Activated B cell treated with CpG ODN at 0.5 μM for 24 hours (primary cell): ENCODE measurements around the gene TEKT1. TPM values are rescaled to one million over a fixed set of nuclear protein-coding genes. Genes with fewer than 3 reads are reported as not detected.
"Not testable (repeated sequence)": the region's sequence is repeated elsewhere in the genome, so short reads cannot be mapped to it uniquely, and the experiment has no call there.

Experiments
- ATAC-seq: fragments of 200-7000 bp; cut with Tn5 transposase; one replicate; pipeline ENCODE4 v1.10.0; 2021; ENCODE audit warnings: low read depth, mild to moderate bottlenecking, moderate library complexity
- CTCF ChIA-PET: fragments of 350-600 bp; sonication (Branson Sonifier 250); formaldehyde crosslinking; loops from one replicate; lab custom pipeline; 2021; ENCODE audit warnings: antibody characterized with exemption; lab: Charles Lee
- POLR2A ChIA-PET: fragments of 350-600 bp; sonication (Branson Sonifier 250); formaldehyde crosslinking; loops from one replicate; lab custom pipeline; 2021; ENCODE audit warnings: antibody characterized with exemption; lab: Charles Lee
- DNase-seq: peaks from one replicate; pipeline ENCODE4 v3.0.0; 2022
- H3K27ac Mint-ChIP-seq: one replicate; pipeline ENCODE4 v1.8.0; 2020; ENCODE audit warnings: mixed read lengths
- H3K27me3 Mint-ChIP-seq: one replicate; pipeline ENCODE4 v1.8.0; 2021; ENCODE audit warnings: mixed read lengths
- H3K36me3 Mint-ChIP-seq: one replicate; pipeline ENCODE4 v1.8.0; 2021; ENCODE audit warnings: low read depth, mixed read lengths
- H3K4me1 Mint-ChIP-seq: one replicate; pipeline ENCODE4 v1.8.0; 2021; ENCODE audit warnings: mixed read lengths
- H3K4me3 Mint-ChIP-seq: one replicate; pipeline ENCODE4 v1.8.0; 2020; ENCODE audit warnings: mild to moderate bottlenecking, mixed read lengths
- H3K9me3 Mint-ChIP-seq: one replicate; pipeline ENCODE4 v1.8.0; 2020; ENCODE audit warnings: mixed read lengths
- intact Hi-C: fragments of 100-400 bp; cut with micrococcal nuclease; formaldehyde crosslinking; loops from one replicate; pipeline ENCODE4 v1.15.1; 2024
- total RNA-seq: library from RNA; stranded (reverse); gene quantifications from 2 replicates; pipeline ENCODE4 v1.2.3, GENCODE V29; 2022
- TF ChIP-seq, protein P1 (sequence below): fragments of 200-600 bp; IDR thresholded peaks from one replicate; pipeline ENCODE4 v1.8.0; 2022; ENCODE audit warnings: antibody characterized with exemption, mild to moderate bottlenecking

TEKT1 gene
- total RNA-seq, 1 donor from 2014 or later: not detected

DNA sequence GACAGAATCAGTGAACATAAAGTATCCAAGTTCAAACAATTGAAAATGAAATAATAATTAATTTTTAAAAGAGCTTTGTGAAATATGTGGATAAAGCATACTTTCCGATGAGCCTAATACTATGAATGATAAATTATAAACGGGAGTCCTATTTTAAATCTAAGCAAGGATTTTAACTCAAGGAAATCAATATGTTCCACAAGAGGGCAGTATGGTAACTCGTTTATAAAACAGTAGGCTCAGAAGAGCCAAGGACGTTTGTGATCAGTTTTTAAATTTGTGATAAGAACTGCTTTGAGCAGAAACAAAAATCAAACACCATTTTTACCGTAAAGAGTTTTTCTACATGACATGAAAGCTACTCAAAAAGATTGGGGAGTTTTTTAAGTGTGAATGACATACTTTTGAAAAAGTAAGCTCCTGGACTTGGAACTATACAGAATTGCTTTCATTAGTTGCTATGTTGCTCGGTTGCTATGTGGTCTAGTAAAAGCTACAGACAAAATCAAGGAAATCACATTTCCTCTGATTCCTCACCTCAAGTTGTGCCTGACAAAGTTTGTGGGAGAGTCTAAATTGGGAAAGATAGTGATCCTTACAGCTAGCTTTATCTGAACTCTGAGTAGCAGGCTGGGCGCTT, 11.8 kb upstream of the TEKT1 start:
- no peak overlapping the region for H3K27ac Mint-ChIP-seq
- no peak for DNase-seq
- H3K4me3 Mint-ChIP-seq: no peak overlapping the region
- H3K4me1 Mint-ChIP-seq: no peaks in the 10 kb centered on the region
- intact Hi-C loops: loop anchor here (1.0 to 5.0 kb wide), 6 partner anchors 12 to 294 kb away; partner anchors contain the start of gene TEKT1
- H3K36me3 Mint-ChIP-seq: no peaks in the 10 kb centered on the region
- ATAC-seq: peak; percentile 25
- ChIA-PET CTCF (interaction anchor here (1.0 to 3.3 kb wide), 15 partner anchors 10 to 334 kb away, joined by 3 to 33 read pairs (median 5); partner anchors contain the start of gene TEKT1), POLR2A (interaction anchor here (0.8 kb wide), 1 partner anchor 179 kb away, joined by 3 read pairs; no protein-coding TSS in a partner anchor)
- no peaks in the 10 kb centered on the region for H3K9me3 Mint-ChIP-seq
- peaks cover 44% of the 10 kb centered on the region for H3K27me3 Mint-ChIP-seq
- TF ChIP-seq, protein P1, sequence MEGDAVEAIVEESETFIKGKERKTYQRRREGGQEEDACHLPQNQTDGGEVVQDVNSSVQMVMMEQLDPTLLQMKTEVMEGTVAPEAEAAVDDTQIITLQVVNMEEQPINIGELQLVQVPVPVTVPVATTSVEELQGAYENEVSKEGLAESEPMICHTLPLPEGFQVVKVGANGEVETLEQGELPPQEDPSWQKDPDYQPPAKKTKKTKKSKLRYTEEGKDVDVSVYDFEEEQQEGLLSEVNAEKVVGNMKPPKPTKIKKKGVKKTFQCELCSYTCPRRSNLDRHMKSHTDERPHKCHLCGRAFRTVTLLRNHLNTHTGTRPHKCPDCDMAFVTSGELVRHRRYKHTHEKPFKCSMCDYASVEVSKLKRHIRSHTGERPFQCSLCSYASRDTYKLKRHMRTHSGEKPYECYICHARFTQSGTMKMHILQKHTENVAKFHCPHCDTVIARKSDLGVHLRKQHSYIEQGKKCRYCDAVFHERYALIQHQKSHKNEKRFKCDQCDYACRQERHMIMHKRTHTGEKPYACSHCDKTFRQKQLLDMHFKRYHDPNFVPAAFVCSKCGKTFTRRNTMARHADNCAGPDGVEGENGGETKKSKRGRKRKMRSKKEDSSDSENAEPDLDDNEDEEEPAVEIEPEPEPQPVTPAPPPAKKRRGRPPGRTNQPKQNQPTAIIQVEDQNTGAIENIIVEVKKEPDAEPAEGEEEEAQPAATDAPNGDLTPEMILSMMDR: peak; percentile 36

DNA sequence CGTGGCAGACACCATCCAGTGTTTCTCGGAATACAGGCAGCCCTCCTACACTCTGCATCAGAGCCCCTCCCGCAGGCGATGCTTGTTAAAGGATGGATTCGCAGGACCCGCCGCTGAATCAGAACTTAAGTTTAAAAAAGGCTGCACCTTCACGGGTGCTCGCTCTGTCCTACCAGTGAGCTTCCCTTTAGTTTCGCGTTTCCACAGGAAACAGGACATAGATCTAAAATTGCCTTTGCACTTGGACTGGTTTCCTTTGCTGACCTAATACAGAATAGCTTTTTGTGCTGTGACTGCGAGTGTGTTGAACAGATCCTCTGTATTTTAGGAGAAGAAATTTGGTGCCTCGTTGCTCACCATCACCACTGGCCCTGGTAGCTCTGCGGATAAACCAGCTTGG, 10.2 kb upstream of the TEKT1 start:
- H3K27ac Mint-ChIP-seq, H3K4me3 Mint-ChIP-seq, H3K36me3 Mint-ChIP-seq, H3K9me3 Mint-ChIP-seq, ATAC-seq, POLR2A ChIA-PET, DNase-seq, H3K4me1 Mint-ChIP-seq: not testable (repeated sequence)
- H3K27me3 Mint-ChIP-seq: peaks cover 41% of the 10 kb centered on the region
- intact Hi-C loops: loop anchor here (5.0 kb wide), 2 partner anchors 71 to 296 kb away; no protein-coding TSS in a partner anchor
- CTCF ChIA-PET: interaction anchor here (1.7 to 3.3 kb wide), 4 partner anchors 10 to 171 kb away, joined by 5 to 33 read pairs (median 14); partner anchors contain the start of gene TEKT1

DNA sequence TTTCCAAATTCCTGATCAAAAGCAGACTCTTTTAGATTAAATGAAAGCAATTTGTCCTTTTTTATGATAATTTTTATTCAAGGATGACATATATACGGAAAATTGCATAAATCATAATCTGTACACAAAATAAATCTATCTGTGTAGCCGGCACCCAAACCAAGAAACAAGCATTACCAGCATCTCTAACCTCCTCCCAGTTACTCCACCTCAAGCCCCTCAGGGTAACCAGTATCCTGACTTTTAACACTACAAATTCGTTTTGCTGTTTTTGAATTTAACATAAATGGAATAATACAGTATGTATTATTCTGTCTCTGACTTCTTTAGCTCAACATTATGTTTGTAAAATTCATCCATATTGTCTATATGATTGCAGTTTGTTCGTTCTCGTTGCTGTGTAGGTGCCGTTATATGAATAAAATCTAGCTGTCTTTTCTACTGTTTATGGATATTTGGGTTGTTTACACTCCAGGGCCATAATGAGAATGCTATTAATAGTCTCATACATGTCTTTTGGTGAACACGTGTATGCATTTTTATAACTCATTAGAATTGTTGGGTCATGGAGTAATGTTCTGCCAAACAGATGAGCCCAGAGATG, 1.0 kb downstream of the TEKT1 start:
- intact Hi-C loops: no loop called here
- no peaks in the 10 kb centered on the region for H3K9me3 Mint-ChIP-seq
- TF ChIP-seq, protein P1: no peak
- H3K36me3 Mint-ChIP-seq: no peaks in the 10 kb centered on the region
- ChIA-PET CTCF (interaction anchor here (4.0 kb wide), 1 partner anchor 13 kb away, joined by 17 read pairs; no protein-coding TSS in a partner anchor), POLR2A (no interaction called here)
- no peak overlapping the region for H3K4me3 Mint-ChIP-seq
- H3K27ac Mint-ChIP-seq: no peak overlapping the region
- peaks cover 58% of the 10 kb centered on the region for H3K27me3 Mint-ChIP-seq
- DNase-seq (no peak), ATAC-seq (no peak)
- peaks cover 15% of the 10 kb centered on the region for H3K4me1 Mint-ChIP-seq

DNA sequence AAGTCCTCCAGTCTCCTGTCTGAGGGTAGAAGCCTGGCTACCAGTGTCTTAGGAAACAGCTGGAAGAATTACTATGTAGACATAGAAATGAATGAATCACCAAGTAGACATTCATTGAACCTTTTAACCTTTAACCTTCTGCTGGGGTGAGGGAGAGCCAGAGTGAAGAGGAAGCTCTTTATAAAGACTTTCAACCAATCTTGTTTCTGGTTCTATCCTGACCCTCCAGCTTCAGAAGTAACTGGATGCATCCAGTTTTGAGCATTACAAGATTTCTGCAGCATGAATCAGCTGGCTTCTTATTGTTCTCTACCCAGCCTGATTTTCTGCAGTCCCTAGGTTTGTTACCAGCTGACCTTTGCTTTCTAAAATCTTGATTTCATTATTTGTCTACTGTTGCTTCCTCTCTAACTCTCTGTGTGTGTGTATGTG, 8.5 kb downstream of the TEKT1 start:
- TF ChIP-seq, protein P1: no peak
- Mint-ChIP-seq H3K4me3 (no peak overlapping the region), H3K9me3 (no peaks in the 10 kb centered on the region), H3K27me3 (peaks cover 16% of the 10 kb centered on the region), H3K27ac (no peak overlapping the region), H3K4me1 (no peaks in the 10 kb centered on the region), H3K36me3 (no peaks in the 10 kb centered on the region)
- ATAC-seq (no peak), DNase-seq (no peak)
- POLR2A ChIA-PET: no interaction called here
- CTCF ChIA-PET: interaction anchor here (0.7 kb wide), 1 partner anchor 21 kb away, joined by 3 read pairs; no protein-coding TSS in a partner anchor
- intact Hi-C loops: no loop called here

DNA sequence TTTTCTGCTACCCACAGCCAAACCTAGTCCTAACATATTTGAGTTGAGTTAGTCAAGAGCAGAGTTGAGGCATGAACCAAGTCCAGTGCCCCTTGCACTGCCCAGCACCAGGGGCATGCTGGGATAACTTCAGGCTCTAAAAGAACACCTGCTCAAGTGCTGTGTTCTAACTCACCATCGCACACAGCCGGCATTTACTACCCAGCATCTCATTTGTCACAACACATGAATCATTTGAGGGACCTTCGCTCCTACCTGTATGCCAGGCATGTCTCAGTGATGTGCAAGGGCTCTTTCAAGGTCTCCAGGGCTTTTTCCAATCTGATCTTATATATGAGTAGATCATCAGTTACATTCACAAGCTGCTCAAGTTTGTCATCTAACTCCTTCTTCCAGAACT, 12.6 kb downstream of the TEKT1 start:
- Mint-ChIP-seq H3K4me3 (no peak overlapping the region), H3K27me3 (peaks cover 8% of the 10 kb centered on the region), H3K4me1 (no peaks in the 10 kb centered on the region), H3K36me3 (no peaks in the 10 kb centered on the region), H3K27ac (no peak overlapping the region), H3K9me3 (no peaks in the 10 kb centered on the region)
- ATAC-seq (no peak), DNase-seq (no peak)
- intact Hi-C loops: no loop called here
- TF ChIP-seq, protein P1: no peak
- CTCF ChIA-PET: no interaction called here
- POLR2A ChIA-PET: no interaction called here

DNA sequence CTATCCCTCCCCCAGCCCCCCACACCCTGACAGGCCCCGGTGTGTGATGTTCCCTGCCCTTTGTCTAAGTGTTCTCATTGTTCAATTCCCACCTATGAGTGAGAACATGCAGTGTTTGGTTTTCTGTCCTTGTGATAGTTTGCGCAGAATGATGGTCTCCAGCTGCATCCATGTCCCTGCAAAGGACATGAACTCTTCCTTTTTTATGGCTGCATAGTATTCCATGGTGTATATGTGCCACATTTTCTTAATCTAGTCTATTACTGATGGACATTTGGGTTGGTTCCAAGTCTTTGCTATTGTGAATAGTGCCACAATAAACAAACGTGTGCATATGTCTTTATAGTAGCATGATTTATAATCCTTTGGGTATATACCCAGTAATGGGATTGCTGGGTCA, 15.2 kb downstream of the TEKT1 start:
- ATAC-seq, H3K4me3 Mint-ChIP-seq, POLR2A ChIA-PET, CTCF ChIA-PET, intact Hi-C loops, H3K9me3 Mint-ChIP-seq, H3K36me3 Mint-ChIP-seq, DNase-seq, H3K4me1 Mint-ChIP-seq, H3K27ac Mint-ChIP-seq: not testable (repeated sequence)
- peaks cover 19% of the 10 kb centered on the region for H3K27me3 Mint-ChIP-seq
